Measurements from ENCODE around the gene ETFA.

Gene ETFA

GRCh38 chr15:76197703-76198455, 113.4 kb downstream of the ETFA start:
- no peak for DNase-seq (ENCODE audit: low read depth, low spot score)

DNA sequence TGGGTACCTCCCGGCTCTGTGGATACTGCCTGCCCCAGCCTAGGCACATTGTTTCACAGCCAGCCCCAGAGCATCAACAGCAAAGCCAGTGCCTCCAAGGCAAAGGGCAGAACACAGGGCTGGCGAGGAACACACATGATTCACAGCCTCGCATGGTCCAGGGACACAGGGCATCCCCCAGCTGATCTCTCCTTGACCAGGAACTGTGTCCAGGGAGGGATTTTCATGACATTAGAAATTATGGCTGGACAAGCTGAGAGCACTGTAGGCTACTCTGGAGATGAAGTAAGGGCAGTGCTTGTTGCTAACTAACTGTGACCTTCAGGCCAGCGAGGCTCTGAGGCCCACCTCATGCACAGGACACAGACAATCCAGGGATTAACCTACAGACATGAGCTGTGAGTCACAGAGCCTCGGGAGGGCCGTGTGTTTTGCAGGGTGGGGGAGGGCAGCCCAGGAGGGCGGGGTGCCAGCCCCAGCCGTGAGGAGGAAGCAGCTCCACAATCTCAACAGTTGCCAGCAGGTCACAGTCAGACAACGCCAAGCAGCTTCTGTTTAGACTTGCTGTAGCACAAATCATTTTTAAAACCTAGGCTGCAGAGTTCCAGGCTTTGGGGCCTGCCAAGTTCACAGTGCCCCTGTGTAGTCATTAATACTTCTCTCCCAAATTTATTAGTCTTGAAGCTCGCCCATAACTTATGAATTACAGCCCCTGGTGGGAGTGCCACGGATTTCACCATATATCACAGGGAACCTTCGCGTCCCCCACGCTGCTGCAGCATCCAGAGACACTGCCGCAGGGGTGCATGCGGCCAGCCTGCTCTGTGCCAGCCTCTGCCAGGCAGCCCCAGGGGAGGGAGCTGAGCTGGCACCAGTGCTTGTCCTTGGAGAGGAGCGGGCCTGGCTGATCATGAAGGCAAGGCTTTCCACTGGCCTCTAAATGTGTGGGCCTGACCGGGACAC, 114.7 kb downstream of the ETFA start:
- DNase-seq (ENCODE audit: low read depth, low spot score) = no peak

DNA sequence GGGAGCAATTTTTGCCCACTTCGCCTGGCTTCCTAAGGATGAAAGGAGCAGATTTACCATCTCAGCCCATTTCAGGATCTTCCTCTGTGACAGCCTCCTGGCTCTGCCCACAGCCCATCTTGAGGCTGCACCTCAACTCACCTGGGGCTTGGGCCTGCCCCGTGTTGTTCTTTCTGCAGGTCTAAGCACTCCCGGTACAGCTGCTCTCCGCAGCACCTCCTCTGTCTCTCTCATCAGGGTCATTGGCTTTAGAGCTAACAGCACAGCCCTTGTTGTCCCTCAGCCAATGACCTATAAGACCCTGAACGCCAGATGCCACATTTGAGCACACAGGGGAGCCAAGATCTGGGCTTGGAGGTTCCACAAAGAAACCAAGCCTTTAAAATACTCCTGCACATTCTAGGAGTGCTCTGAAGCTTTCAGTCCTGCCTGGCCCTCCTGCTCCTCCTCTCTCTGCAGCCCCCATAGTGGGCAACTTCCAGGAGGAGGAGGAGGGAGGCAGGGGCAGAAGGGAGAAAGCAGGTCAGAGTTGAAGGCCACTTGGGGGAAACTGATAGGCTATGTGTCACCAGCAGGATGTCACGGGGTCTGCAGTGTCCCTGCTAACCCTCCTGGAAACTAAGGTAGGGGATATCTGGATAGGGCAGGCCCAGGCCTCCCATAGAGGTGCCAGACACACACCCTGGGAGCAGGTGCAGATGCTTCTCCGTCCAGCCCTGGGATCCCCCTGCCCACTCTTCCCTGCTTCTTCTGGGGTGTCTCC, 115.6 kb downstream of the ETFA start:
- DNase-seq (ENCODE audit: low read depth, low spot score) = no peak

- DNase-seq (ENCODE audit: low read depth, low spot score) = no peak
Measured at GRCh38 chr15:76193934-76194333, 117.3 kb downstream of the ETFA start.

DNA sequence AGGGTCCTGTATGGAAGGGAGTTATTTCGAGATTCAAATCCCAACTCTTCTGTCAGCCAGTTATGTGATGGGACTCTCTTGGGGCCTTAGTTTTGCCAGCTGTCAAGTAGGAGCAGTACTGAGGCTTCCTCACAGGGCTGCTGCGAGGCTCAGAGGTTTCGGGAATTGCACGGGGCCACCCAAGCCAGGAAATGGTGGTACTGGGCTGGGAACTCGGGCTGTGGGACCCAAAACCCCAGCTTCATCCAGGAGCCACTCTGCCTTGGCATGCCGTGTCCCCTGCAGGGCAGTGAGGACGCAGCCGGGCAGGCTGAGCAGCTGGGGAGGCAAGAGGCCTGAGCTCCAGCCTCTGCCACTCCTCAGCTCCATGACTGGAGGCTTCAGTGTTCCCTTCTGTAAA, 118.6 kb downstream of the ETFA start:
- no peak for DNase-seq (ENCODE audit: low read depth, low spot score)

GRCh38 chr15:76191539-76192244, 119.6 kb downstream of the ETFA start:
- DNase-seq (ENCODE audit: low read depth, low spot score) = no peak

GRCh38 chr15:76190751-76191538, 120.3 kb downstream of the ETFA start:
- DNase-seq (ENCODE audit: low read depth, low spot score) = peak; percentile 40

DNA sequence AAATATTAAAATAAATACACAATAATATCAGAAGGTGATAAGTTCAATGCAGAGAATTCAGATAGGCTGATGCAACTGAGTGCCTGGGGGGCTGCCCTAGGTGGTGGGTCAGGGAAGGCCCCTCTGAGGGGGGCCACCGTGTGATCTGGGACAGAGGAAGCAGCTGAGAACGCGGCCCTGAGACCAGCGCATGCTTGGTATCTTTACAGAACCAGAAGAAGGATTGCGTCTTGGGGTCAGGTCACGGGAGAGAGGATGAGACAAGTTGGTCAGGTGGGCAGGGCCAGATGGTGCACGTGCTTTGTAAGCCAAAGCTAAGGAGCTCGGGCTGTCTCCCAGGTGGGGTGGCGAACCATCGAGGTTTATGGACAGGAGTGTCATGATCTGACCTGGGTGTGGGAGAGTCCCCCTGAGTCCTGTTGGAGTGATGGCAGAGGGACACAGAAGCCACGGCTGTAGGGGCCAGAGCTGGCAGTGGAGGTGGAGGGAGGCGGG, 121.2 kb downstream of the ETFA start:
- DNase-seq (ENCODE audit: low read depth, low spot score) = no peak

DNA sequence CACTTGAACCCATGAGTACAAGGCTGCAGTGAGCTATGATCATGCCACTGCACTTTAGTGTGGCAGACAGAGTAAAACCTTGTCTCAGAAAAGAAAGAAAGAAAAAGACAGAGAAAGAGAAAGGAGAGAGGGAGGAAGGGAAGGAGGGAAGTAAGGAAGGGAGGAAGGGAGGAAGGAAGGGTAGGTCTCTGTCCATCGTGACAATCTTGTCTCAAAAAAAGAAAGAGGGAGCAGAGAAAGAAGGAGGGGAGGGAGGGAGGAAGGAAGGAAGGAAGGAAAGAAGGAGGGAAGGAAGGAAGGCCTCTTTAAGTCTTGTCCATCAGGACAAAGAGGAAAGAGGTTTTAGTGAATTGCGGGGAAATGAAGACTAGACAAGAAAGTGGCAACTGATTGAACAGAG, 122.2 kb downstream of the ETFA start:
- no peak for DNase-seq (ENCODE audit: low read depth, low spot score)

DNA sequence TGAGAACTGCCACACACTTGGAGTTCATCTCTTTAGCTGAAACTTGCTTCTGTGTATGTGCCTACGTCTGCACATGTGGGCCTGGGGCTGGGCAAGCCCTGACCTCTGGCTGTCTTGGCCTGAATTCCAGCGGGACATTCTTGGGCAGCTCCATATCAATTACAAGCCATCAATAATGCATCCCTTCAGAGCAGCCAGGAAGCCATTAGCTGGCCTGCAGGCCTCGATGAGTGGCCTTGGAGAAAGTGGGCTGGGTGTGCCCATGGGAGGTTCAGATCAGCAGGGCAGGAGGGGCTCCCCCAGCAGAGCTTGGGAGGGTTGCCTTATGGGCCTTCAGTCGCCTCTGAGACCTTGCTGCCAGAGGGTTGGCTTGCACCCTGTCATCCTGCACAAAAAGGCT, 124.1 kb downstream of the ETFA start:
- no peak for DNase-seq (ENCODE audit: low read depth, low spot score)

- no peak for DNase-seq (ENCODE audit: low read depth, low spot score)
Measured at GRCh38 chr15:76185716-76186115, 125.6 kb downstream of the ETFA start.

DNA sequence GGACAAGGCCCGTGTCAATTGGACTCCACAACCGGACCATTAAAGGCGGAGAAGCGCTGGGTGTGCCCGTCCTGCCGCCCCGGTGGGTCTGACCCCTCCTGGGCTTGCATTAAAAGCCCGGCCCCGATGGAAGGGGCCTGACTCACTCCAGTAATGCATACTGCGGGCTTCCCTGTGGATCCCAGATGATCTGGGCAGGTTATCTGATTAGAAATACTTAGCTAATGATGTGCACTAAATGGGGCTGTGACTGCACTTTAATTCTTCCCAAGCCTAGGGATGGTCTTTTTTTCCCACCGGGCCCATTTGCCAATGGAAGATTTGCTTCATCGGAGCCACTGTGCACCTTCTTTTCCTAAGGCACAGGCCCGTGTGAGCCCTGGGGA, 126.6 kb downstream of the ETFA start:
- DNase-seq (ENCODE audit: low read depth, low spot score) = no peak

GRCh38 chr15:76183930-76184649, 127.2 kb downstream of the ETFA start:
- DNase-seq (ENCODE audit: low read depth, low spot score) = no peak

DNA sequence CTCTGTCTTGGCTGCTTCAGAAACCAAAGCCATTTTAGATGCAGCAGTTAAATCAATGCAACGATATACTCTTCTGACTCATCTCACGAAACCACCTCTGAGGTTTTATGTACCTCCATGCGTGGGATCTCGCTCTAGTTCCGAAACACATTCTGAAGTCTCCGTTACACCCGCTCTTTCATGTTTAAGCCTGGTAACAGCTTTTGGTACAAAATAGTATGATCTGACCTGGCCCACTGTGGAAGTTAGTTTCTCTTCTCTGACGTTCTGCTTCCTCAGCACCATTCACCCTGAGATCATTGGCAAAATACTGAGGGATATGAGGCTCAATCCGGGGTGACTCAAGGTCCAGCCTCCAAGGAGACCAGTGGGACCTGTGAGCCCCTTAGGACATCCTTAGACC, 129.6 kb downstream of the ETFA start:
- DNase-seq (ENCODE audit: low read depth, low spot score) = no peak

GRCh38 chr15:76180321-76180720, 130.9 kb downstream of the ETFA start:
- no peak for DNase-seq (ENCODE audit: low read depth, low spot score)

DNA sequence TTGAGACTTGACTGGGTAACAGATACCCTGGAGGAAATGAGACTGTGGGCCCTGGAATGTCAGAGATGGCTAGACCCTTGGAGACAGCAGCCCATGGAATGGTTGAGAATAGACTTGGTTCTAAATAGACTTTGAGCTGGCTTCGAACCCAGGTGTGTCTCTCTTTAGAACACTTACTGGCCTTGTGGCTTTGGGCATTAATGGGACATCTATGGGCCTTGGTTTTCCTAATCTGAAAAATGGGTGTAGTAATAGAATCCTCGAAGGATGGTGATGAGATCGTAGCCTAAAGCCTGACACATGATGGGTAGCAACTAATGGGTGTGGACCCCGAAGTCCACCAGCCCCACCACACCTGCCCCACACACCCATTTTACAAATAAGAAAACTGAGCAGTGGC, 132.2 kb downstream of the ETFA start:
- DNase-seq (ENCODE audit: low read depth, low spot score) = no peak

- DNase-seq (ENCODE audit: low read depth, low spot score) = no peak
Measured at GRCh38 chr15:76178296-76179000, 132.8 kb downstream of the ETFA start.

GRCh38 chr15:76177491-76178040, 133.7 kb downstream of the ETFA start:
- DNase-seq (ENCODE audit: low read depth, low spot score) = no peak
